Cardiac muscle cell (in vitro differentiated cells and primary cell): ENCODE measurements around the gene AARS1. TPM values are rescaled to one million over a fixed set of nuclear protein-coding genes. Genes with fewer than 3 reads are reported as not detected.

Experiments used
- DNase-seq, 2 donors: peaks; one replicate each; pipeline versions ENCODE4 v3.0.0 to v3.0.0-alpha.2; 2010 to 2017; ENCODE audit warnings: low read depth in 1 of 2, low spot score in 1 of 2
- H3K27ac ChIP-seq: fragments of 200-600 bp; sonication (generic); 2 replicates; pipeline ENCODE4 v1.5.1; 2016
- H3K27me3 ChIP-seq: fragments of 200-600 bp; sonication (generic); 2 replicates; pipeline ENCODE4 v1.6.0; 2016; ENCODE audit warnings: control low read depth
- H3K36me3 ChIP-seq: fragments of 200-600 bp; sonication (generic); 2 replicates; pipeline ENCODE4 v1.5.1; 2016; ENCODE audit warnings: control low read depth
- H3K4me1 ChIP-seq: fragments of 200-600 bp; sonication (generic); 2 replicates; pipeline ENCODE4 v1.8.1; 2017; ENCODE audit warnings: low read depth, mild to moderate bottlenecking, mixed run types
- H3K4me3 ChIP-seq: fragments of 200-600 bp; sonication (generic); 2 replicates; pipeline ENCODE4 v1.5.1; 2016; ENCODE audit warnings: mild to moderate bottlenecking
- H3K9me3 ChIP-seq: fragments of 200-600 bp; sonication (generic); 2 replicates; pipeline ENCODE4 v1.5.1; 2017; ENCODE audit warnings: low read depth, mild to moderate bottlenecking, control low read depth
- polyA plus RNA-seq: library from polyadenylated mRNA; unstranded; fragments of >200 nt; fragmentation: Nextera tagmentation; extraction: Ambion mirVana; gene quantifications from 2 replicates; pipeline ENCODE4 v1.2.1, GENCODE V29; 2016
- total RNA-seq: library from RNA; depleted of rRNA; stranded (reverse); fragments of >200 nt; gene quantifications from 2 replicates; pipeline ENCODE4 v1.2.3, GENCODE V29; 2016
- TF ChIP-seq, protein P1 (sequence below): IDR thresholded peaks from 2 replicates; pipeline ENCODE4 v1.5.1; 2012; ENCODE audit warnings: low read depth, mild to moderate bottlenecking, low read length

AARS1 gene
- total and polyA plus RNA-seq, 2 experiments from 2014 or later = 81.4 to 114 TPM

DNA sequence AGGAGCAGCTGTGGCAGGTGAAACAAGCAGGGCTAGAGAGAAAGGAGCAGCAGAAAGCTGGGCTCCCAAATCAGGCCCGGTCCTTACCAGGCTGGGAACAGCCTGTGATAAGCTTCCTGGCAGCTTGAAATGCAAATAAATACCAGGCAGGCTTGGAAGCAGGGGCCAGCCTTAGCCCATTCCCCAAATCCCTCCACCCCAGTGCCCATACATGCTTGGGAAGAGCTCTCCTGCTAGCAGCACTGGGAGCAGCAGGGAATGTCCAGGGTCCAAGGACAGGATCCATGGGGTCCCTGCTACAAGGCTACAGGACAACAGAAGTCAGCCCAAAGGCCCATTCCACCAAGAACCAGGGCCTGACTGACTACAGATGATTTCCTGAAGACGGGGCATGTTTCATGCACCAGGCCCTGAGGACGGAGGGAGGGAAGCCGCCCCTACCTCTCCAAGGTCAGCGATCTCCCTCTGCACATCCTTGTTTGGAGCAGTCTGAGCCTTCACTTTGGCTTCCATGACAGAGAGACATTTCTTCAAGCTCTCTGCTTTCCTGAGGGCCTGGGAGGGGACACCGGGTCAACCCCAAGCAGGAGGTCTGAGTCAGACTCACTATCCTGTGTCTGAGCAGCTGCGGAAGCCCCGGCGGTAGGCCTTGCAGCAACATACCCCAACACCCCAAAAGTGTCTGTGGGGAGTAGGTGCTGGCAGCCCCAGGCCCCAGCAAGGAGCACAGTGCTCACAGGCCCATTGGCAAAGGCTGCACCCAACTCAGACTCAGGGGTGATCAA is 34.9 kb downstream of the AARS1 start:
- no peaks in the 10 kb centered on the region for H3K27me3 ChIP-seq
- H3K36me3 ChIP-seq = peaks cover 62% of the 10 kb centered on the region
- H3K27ac ChIP-seq = peak overlapping the region; percentile 46
- TF ChIP-seq, protein P1, sequence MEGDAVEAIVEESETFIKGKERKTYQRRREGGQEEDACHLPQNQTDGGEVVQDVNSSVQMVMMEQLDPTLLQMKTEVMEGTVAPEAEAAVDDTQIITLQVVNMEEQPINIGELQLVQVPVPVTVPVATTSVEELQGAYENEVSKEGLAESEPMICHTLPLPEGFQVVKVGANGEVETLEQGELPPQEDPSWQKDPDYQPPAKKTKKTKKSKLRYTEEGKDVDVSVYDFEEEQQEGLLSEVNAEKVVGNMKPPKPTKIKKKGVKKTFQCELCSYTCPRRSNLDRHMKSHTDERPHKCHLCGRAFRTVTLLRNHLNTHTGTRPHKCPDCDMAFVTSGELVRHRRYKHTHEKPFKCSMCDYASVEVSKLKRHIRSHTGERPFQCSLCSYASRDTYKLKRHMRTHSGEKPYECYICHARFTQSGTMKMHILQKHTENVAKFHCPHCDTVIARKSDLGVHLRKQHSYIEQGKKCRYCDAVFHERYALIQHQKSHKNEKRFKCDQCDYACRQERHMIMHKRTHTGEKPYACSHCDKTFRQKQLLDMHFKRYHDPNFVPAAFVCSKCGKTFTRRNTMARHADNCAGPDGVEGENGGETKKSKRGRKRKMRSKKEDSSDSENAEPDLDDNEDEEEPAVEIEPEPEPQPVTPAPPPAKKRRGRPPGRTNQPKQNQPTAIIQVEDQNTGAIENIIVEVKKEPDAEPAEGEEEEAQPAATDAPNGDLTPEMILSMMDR = no peak
- H3K4me3 ChIP-seq = no peak overlapping the region
- peaks cover 8% of the 10 kb centered on the region for H3K4me1 ChIP-seq
- H3K9me3 ChIP-seq = no peaks in the 10 kb centered on the region
- DNase-seq = no peak

DNA sequence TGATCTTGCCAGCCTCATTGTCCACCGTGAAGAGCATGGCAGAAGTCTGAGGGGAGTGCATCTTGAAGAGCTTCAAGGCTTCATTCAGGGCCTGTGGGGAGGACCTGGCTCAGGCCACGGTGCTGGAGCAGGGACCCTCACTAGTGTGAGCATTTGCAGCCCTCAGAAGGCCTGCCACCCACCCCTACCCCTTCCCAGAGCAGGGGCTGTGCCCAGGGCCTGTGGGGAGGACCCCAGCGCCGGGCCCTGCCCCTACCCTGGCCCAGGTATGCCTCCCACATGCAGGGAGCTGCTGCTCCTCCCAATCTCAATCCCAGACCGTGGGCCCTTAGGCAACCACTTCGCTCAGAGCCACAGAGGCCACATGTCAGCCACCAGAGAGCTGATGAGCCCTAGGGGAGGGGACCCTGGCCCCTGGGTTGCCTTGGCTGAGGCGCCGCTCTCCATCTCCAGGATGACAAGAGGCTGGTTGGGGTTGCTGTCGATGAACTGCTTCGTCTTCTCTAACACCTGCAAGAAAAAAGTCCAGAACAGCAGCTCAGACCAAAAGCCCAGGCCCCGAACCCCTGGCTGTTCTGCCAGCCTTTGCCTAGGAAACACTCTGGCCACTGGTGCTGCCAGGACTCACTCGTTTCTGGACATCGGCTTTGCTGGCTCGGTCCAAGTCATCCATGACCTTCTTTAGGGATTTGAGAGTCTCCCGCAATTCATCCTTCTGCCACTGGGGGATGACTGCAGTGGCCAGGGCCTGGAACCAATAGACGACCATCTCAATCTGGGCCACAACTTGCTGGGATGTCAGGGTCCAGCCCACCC is 35.8 kb downstream of the AARS1 start:
- DNase-seq = peak; percentile 51 to 52
- Histone ChIP-seq H3K9me3 (no peaks in the 10 kb centered on the region), H3K4me3 (no peak overlapping the region), H3K36me3 (peaks cover 54% of the 10 kb centered on the region), H3K27ac (no peak overlapping the region), H3K4me1 (peaks cover 8% of the 10 kb centered on the region), H3K27me3 (no peaks in the 10 kb centered on the region)
- TF ChIP-seq, protein P1 = peak; percentile 66

DNA sequence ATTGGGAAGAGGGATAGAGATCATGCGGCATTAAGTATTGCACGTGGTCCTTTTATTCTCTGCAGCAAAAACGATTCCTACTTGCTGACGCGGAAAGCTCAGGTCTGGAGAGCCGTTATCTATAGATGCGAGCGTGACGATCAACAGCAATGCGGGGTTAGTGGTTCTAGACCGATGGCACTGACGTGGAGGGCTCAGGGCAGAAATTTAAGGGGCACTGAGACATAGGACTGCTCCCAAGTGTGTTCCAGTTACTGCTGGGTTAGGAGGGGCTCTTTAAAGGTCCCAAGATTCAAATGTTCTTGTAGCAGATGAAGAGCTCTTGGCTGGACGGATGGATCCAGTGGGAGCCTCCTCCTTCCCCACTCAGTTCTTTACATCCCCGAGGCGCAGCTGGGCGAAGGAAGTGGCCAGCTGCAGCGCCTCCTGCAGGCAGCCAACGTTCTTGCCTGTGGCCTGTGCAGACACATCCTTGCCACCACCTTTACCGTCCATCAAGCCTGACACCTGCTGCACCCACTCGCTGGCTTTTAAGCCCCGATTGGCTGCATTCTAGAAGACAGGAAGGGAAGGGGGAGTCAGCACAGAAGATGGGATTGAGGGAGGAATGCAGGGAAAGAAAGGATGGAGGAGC is 36.8 kb downstream of the AARS1 start:
- no peaks in the 10 kb centered on the region for H3K27me3 ChIP-seq
- H3K4me3 ChIP-seq = no peak overlapping the region
- H3K27ac ChIP-seq = no peak overlapping the region
- H3K9me3 ChIP-seq = no peaks in the 10 kb centered on the region
- TF ChIP-seq, protein P1 = peak; percentile 51
- H3K4me1 ChIP-seq = peaks cover 8% of the 10 kb centered on the region
- peak; percentile 9 to 15 for DNase-seq
- H3K36me3 ChIP-seq = peaks cover 47% of the 10 kb centered on the region

DNA sequence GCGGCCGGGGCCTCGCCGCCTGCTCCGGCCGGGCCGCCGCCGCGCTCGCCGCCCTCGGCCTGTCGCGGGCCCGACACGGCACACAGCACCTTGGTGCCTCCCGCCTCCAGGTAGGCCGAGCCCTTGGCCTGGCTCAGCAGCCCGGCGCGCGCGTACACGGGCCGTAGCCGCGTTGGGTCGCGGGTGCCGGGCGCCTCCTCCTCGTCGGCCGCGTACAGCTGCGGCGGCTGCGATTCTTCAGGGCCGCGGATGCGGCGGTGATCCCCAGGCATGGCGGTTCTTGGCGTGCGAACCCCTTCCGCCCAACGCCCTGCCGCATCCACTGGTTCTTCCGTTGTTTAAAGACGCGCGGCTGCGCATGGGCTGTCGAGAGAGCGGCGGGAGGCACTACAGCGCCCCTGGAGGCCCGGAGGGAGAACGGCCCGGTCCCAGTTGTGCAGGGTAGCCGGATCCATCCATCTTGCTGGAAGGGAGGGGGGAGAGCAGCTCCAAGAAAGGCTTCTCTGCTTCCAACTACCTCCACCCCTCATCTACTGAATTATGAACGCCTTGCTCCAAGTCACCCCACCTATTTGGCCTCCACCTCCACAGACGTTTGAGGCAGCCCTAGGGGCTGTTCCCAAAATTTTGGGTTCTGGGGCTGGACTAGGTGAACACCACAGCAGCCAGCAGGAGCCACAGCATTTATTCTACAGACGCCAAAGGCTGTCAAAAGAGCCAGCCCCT is 37.5 kb downstream of the AARS1 start, which contains the start of gene EXOSC6:
TSS of gene EXOSC6 (minus strand) at position 312 of the 726 bp plus-strand sequence. CDS start at position 272, 40 bp downstream.
- H3K36me3 ChIP-seq = peaks cover 41% of the 10 kb centered on the region
- no peaks in the 10 kb centered on the region for H3K27me3 ChIP-seq
- peak within 1 kb of the TSS; percentile 86 for H3K4me3 ChIP-seq
- TF ChIP-seq, protein P1 = peak; percentile 91
- H3K4me1 ChIP-seq = peaks cover 8% of the 10 kb centered on the region
- peak; percentile 94 to 96 for DNase-seq
- no peaks in the 10 kb centered on the region for H3K9me3 ChIP-seq
- H3K27ac ChIP-seq = peak within 1 kb of the TSS; percentile 92
